Fibroblast of the aortic adventitia (primary cell): ENCODE measurements around the gene STOML3. TPM values are rescaled to one million over a fixed set of nuclear protein-coding genes. Genes with fewer than 3 reads are reported as not detected.

ENCODE experiments used
- DNase-seq: peaks from one replicate; pipeline ENCODE4 v3.0.0-alpha.2; 2010; ENCODE audit warnings: low read depth
- H3K4me3 ChIP-seq: 2 replicates; pipeline ENCODE4 v1.5.1; 2011; ENCODE audit warnings: low read depth, mild to moderate bottlenecking, control low read depth, low read length, moderate library complexity
- total RNA-seq: library from RNA; depleted of rRNA; stranded (reverse); fragments of >200 nt; gene quantifications from 2 replicates; pipeline ENCODE4 v1.2.3, GENCODE V29; 2012; ENCODE audit warnings: low replicate concordance
- TF ChIP-seq, protein P1 (sequence below): IDR thresholded peaks from 2 replicates; pipeline ENCODE4 v1.5.1; 2011; ENCODE audit warnings: mild to moderate bottlenecking, low read length, control low read depth, inconsistent platforms; ENCODE audit not compliant: insufficient read depth

STOML3 gene
- total RNA-seq, 1 donor, result not detected

DNA sequence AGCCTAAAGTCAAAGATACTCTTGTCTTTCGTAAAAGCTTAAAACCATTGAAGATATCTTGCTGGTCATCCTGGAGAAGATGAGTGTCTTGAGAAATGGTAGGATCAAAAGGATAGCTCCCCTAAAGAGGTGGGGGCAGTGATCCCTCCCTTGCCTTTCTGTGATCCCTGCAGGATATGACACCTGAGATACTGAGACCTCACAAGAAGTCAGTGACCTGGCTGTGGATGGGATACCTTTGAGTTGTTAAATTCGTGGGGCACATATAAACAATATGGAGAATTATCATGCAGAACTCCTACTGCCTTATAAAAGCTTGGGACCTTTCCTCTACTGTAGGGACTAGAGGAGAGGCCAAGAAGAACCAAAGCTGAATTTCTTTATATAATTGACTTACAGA lies 21.4 kb downstream of the STOML3 start:
- H3K4me3 ChIP-seq, result no peak overlapping the region
- DNase-seq, result no peak
- TF ChIP-seq, protein P1, sequence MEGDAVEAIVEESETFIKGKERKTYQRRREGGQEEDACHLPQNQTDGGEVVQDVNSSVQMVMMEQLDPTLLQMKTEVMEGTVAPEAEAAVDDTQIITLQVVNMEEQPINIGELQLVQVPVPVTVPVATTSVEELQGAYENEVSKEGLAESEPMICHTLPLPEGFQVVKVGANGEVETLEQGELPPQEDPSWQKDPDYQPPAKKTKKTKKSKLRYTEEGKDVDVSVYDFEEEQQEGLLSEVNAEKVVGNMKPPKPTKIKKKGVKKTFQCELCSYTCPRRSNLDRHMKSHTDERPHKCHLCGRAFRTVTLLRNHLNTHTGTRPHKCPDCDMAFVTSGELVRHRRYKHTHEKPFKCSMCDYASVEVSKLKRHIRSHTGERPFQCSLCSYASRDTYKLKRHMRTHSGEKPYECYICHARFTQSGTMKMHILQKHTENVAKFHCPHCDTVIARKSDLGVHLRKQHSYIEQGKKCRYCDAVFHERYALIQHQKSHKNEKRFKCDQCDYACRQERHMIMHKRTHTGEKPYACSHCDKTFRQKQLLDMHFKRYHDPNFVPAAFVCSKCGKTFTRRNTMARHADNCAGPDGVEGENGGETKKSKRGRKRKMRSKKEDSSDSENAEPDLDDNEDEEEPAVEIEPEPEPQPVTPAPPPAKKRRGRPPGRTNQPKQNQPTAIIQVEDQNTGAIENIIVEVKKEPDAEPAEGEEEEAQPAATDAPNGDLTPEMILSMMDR, result no peak

DNA sequence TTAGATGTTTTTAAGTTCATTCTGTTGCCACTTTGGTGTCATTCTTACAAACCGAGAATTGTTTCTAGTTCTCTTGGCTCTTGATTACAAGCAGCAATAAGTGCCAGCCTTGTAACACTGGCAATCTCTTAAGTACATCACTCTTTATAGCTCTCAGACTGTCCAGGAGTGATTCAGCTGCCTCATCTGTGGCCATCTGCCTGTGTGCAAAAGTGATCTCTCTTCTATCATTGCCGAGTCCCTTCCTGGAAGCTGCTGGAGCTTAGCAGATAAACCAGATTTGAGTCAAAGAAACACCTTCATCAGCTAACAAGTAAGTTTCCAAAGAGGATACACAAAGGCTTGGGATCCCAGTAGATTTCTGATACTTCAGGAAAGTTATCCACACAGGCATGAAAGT lies 23.2 kb downstream of the STOML3 start:
- TF ChIP-seq, protein P1, result no peak
- no peak for DNase-seq
- no peak overlapping the region for H3K4me3 ChIP-seq

DNA sequence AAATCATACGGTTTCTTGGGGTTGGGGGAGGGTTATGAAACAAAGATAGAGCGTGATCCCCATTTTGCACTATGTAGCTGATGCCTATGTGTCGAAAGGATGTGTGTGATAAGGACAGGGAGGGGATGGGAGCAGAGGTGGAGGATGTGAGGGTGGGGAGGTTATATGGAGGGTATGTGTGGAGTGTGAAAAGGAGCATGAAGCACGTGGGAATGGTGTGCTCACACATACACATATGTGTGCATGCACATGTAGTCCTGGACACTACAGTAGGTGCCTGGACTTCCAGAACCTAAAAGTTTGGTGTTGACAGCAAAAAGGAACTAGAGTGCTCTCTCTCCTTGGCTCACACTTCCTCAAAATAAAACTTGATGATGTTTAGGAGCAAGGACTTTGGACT lies 25.4 kb downstream of the STOML3 start:
- H3K4me3 ChIP-seq, result no peak overlapping the region
- DNase-seq, result no peak
- TF ChIP-seq, protein P1, result no peak

DNA sequence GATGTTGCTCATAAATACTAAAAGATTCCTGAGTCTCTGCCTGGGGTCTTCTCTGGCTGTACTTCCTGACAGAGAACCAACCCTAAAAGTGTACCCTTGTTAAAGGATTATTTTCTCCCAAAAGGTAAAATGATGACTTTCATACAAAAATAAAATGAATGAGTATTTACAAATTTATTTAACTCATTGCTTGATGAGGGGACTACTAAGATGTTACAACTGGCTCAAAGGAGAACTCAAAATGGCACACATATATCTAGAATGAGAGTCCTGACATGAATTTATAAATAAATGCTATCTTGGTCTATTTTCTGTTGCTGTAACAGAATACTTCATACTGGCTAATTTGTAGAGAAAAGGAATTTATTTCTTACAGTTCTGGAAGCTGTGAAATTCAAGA lies 30.5 kb downstream of the STOML3 start:
- TF ChIP-seq, protein P1, result no peak

DNA sequence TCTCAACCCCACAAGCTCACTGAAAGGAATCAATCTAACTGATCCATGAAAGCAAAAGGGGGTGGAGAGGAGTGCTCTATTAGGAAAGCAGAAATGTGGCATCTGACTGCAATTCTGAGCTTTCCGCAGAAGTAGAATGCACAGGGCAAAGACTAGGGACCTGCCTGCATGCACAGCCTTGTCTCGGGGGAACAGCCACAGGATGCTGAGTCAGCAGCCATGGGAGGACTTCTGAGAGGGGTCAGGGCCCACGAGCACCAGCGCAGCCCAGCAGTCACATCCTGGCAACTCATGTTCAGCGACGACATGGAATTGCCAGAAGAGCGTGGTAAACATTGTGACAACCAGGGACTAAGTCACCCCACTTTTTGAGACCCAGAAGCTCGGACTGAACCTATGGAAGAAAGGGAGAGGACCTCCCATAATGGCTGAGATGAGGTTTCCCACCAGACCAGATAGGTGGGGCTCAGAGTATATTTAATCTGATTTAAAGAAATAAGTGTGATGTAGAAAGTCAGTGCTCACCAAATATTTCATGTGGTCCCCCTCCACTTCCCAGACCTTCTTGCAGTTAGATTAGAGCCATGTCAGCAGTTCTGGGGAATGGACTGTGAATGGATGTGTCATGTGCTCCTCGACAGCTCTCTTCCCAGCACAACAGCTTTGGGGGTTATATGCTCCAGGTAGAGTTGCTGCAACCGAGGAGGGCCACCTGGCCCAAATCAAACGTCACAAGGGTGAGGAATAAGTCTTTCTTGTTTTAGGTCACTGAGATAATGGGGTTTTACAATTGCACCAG lies 32.6 kb downstream of the STOML3 start:
- TF ChIP-seq, protein P1, result no peak
- H3K4me3 ChIP-seq, result no peak overlapping the region
- DNase-seq, result no peak

More for the DNA sequence above, 30.5 kb downstream of the STOML3 start:
- no peak overlapping the region for H3K4me3 ChIP-seq
- no peak for DNase-seq

DNA sequence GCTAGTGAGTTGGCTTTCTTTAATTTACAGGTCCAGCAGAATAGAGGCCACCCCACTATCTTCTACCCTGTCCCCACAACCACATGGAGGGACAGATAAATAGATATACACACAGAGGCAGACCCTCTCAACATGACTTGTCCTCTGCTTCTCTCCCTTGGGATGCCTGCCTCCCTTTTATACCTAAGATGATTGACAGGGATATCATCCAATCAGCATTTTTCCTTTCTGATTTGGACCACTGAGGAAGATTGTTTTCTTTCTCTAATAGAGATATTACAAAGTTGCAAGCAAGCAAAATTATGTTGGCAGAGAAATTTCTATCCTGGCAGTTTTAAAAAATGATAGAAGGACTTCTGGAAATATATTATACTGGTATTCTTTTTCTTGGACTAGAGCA lies 35.8 kb downstream of the STOML3 start:
- TF ChIP-seq, protein P1, result no peak
- no peak for DNase-seq
- no peak overlapping the region for H3K4me3 ChIP-seq

DNA sequence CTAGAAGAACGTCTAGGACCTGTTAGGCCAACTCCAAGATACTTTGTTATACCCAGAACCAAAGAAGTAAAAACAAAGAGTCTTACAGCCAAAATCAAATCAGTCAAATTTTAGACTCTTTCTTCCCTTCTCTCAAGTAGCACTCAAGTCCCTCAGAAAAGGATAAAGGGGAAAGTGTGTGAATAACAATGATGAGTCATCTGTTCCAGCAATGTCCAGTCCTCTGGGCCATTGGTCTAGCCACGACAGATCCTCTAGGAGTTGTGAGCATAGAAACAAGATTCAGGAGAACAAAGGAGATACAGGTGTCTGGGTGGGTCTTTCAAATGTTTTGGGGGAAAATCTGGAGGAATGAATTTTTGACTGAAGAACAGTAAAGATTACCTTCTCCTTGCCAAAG lies 36.3 kb downstream of the STOML3 start:
- H3K4me3 ChIP-seq, result no peak overlapping the region
- DNase-seq, result no peak
- TF ChIP-seq, protein P1, result no peak
